Measurements from ENCODE around the gene GALNT9.

GALNT9 gene

GRCh38 chr12:132277374-132277941 is 51.9 kb downstream of the GALNT9 start:
- no peak for DNase-seq (ENCODE audit: low read depth)
- in situ Hi-C loops (cut with HindIII; ENCODE audit: low sequenced_read_pairs) = no loop called here

GRCh38 chr12:132276827-132277373 is 52.5 kb downstream of the GALNT9 start:
- DNase-seq (ENCODE audit: low read depth) = no peak
- no peak overlapping the region for H3K4me3 ChIP-seq (ENCODE audit: low read depth, low read length)
- TF ChIP-seq CTCF (IDR thresholded peaks at IDR 0.05; ENCODE audit: low read depth, low read length, missing control alignments) = no peak
- in situ Hi-C loops (cut with HindIII; ENCODE audit: low sequenced_read_pairs) = no loop called here

More at GRCh38 chr12:132277374-132277941, 51.9 kb downstream of the GALNT9 start:
- H3K4me3 ChIP-seq (ENCODE audit: low read depth, low read length) = no peak overlapping the region
- no peak for TF ChIP-seq CTCF (IDR thresholded peaks at IDR 0.05; ENCODE audit: low read depth, low read length, missing control alignments)

GRCh38 chr12:132276066-132276826 is 53.1 kb downstream of the GALNT9 start:
- TF ChIP-seq CTCF (IDR thresholded peaks at IDR 0.05; ENCODE audit: low read depth, low read length, missing control alignments) = no peak
- no peak overlapping the region for H3K4me3 ChIP-seq (ENCODE audit: low read depth, low read length)
- in situ Hi-C loops (cut with HindIII; ENCODE audit: low sequenced_read_pairs) = no loop called here
- no peak for DNase-seq (ENCODE audit: low read depth)

GRCh38 chr12:132275631-132276030 is 53.8 kb downstream of the GALNT9 start:
- TF ChIP-seq CTCF (IDR thresholded peaks at IDR 0.05; ENCODE audit: low read depth, low read length, missing control alignments) = no peak
- H3K4me3 ChIP-seq (ENCODE audit: low read depth, low read length) = no peak overlapping the region
- DNase-seq (ENCODE audit: low read depth) = no peak
- in situ Hi-C loops (cut with HindIII; ENCODE audit: low sequenced_read_pairs) = no loop called here

GRCh38 chr12:132275110-132275531 is 54.3 kb downstream of the GALNT9 start:
- no peak for DNase-seq (ENCODE audit: low read depth)
- H3K4me3 ChIP-seq (ENCODE audit: low read depth, low read length) = no peak overlapping the region
- TF ChIP-seq CTCF (IDR thresholded peaks at IDR 0.05; ENCODE audit: low read depth, low read length, missing control alignments) = no peak
- in situ Hi-C loops (cut with HindIII; ENCODE audit: low sequenced_read_pairs) = no loop called here

GRCh38 chr12:132273992-132274334 is 55.4 kb downstream of the GALNT9 start:
- H3K4me3 ChIP-seq (ENCODE audit: low read depth, low read length) = no peak overlapping the region
- no peak for DNase-seq (ENCODE audit: low read depth)
- in situ Hi-C loops (cut with HindIII; ENCODE audit: low sequenced_read_pairs) = no loop called here
- TF ChIP-seq CTCF (IDR thresholded peaks at IDR 0.05; ENCODE audit: low read depth, low read length, missing control alignments) = no peak
